Forelimb muscle (tissue), 1 donor: Measurements from ENCODE around the gene DUOX1. TPM values are rescaled to one million over a fixed set of nuclear protein-coding genes. Genes with fewer than 3 reads are reported as not detected.
"Not testable (repeated sequence)": the region's sequence is repeated elsewhere in the genome, so short reads cannot be mapped to it uniquely, and the experiment has no call there.

Source experiments
- DNase-seq: peaks from one replicate; pipeline ENCODE4 v3.0.0-alpha.2; 2013; ENCODE audit warnings: low read depth
- polyA plus RNA-seq: library from polyadenylated mRNA; unstranded; fragments of 120-200 nt; gene quantifications from one replicate; pipeline ENCODE4 v1.2.1, GENCODE V29; 2013; ENCODE audit not compliant: insufficient read length

The DUOX1 gene
- polyA plus RNA-seq = 2.9 TPM

- DNase-seq = no peak
Measured at GRCh38 chr15:45129651-45130129, at the start of gene DUOX1, which contains the start of gene DUOXA1. TSS of gene DUOX1 (plus strand) at chr15:45129994. CDS start at chr15:45131967, 1,973 bp downstream. TSS of gene DUOXA1 (minus strand) at chr15:45129879. CDS start at chr15:45123014, 6,865 bp downstream.

GRCh38 chr15:45080593-45080992 is 49.2 kb upstream of the DUOX1 start:
- not testable (repeated sequence) for DNase-seq

DNA sequence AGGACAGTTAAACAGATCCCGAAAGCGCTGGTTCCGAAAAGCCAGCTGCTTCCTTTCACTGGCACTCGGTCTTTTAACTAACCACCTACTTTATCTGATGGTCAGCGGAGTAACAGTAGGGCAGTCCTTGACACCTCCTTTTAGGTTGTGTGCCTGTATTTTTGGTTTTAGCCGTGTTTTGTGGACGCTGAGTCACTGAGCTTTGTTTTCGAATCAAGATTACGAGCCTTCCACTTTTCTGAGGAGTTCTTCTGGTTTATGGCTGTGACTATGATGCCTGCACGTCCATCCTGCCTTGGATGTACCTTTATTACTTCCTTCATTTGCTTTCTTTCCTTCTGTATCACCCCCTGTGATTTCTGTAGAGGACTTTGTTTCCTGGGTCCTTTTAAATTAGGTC is 47.4 kb upstream of the DUOX1 start:
- not testable (repeated sequence) for DNase-seq

DNA sequence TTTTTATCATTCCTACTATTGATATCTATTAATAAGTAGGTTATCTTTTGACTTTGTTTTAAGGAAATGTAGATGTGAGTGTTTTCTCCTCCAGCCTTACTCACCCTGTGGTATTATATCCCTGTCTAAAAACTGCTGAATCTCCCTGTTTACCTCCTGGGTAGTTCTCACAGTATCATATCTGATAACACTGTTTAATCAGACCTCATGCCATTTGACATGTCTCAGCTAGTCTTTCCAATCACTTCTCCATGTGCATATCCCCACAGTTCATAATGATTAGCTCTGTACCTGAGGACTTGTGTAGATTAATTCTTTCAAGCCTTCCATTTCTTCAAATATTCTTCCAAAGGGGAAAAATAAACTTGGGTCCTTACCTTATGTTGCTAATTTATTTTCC is 46.6 kb upstream of the DUOX1 start:
- no peak for DNase-seq

DNA sequence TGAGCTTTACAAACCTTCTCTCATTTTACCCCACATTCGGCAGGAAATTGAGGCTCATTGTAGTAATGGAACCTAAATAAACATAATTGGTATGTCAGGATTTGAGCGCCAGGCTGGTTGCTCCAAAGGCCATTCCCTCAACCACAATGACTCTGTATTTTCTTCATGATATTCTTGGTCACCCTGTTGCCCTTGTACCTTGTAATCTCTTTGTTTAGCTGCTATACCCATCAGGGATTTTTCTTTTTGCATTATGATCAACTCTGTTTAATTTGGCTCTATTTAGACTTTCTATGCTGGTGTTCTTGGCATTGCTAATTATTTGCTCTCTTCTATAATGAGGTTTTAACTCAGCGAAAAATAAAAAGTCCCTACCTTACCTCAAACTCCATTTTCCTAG is 45.6 kb upstream of the DUOX1 start:
- no peak for DNase-seq

DNA sequence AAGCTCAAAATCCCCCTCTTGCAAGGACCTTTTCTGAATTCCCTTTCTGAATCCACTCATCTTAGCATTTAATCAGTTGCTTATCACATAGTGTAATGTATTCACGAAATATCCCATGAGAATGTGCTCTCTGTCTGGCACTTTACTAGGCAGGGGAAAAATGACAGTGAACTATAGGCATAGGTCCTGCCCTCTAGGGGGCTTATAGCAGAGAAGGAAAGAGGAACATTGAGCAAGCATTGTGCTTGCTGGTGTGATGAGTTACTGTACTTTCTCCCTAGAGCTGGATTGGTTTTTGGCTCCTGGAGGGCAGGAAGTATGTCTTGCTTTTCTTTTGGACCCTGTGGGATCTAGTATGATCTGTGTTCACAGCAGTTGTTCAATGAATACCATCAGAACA is 42.3 kb upstream of the DUOX1 start:
- no peak for DNase-seq

- DNase-seq = no peak
Measured at GRCh38 chr15:45088801-45089711, 40.7 kb upstream of the DUOX1 start.

DNA sequence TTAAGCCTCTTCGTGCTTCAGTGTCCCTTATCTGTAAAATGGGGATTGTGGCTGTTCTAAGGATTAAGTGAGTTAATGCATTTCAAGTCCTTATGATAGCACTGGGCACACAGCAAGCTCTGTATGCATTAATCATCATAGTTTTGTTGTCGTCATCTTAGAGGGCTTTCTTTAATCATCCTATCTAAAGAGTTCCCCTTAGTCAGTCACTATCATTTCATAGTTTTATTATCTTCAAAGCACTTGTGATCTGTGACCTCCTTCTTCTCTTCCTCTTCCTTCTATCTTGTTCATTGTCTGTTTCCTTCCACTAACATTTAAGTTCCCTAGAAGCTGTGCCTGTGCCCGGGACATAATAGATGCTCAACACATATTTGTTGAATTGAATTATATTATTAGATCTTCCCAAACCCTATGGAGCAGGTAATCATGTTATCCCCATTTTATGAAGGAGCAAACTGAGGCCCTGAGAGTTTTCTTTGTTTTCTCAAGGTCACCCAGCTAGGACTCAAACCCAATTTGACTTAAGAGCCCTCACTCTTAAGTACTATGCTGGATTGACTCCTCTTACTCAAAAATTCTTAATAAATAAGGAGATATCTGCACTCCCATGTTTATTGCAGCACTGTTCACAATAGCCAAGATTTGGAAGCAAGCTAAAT is 40.0 kb upstream of the DUOX1 start:
- no peak for DNase-seq

- no peak for DNase-seq
Measured at GRCh38 chr15:45091161-45091560, 38.6 kb upstream of the DUOX1 start.

DNA sequence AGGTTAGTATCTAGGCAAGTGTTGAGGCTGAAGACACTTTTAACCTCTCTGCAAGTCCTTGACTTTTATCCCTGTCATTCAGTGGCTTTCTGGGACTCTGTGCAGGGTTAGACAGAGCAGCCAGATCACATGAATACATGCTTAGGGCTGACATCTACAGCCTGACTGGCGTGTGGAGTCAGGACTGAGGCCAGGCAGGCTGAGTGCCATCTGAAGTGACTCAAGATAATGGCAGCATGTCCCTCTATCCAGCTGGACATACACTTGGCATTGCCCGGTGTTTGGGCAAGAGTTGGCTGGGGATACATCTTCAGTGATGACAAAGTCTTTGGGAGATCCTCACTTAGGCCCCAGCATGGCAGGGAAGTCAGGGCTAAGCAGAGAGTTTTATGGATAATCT is 38.2 kb upstream of the DUOX1 start:
- DNase-seq = no peak

DNA sequence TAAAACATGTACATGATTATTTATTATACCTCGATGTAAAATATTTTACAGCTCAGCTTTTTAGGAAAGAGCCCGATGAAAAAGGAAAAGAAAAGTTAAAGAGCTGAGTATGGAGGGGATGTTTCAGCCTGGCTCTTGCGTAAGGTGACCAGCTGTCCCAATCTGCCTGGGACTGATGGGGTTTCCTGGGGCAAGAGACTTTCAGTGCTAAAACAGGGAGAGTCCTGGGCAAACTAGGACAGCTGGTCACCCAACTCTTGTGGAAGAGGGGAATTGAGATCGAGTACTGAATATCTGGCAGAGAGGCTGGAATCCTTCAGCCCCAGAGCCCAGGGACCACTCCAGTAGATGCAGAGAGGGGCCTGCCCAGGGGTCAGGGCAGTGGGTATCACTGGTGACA is 36.8 kb upstream of the DUOX1 start:
- DNase-seq = no peak

- no peak for DNase-seq
Measured at GRCh38 chr15:45093622-45094357, 36.0 kb upstream of the DUOX1 start.

- no peak for DNase-seq
Measured at GRCh38 chr15:45094358-45094730, 35.5 kb upstream of the DUOX1 start.

GRCh38 chr15:45095661-45096060 is 34.1 kb upstream of the DUOX1 start:
- no peak for DNase-seq

- DNase-seq = no peak
Measured at GRCh38 chr15:45097466-45097865, 32.3 kb upstream of the DUOX1 start.

- no peak for DNase-seq
Measured at GRCh38 chr15:45099549-45100165, 30.1 kb upstream of the DUOX1 start.

GRCh38 chr15:45100884-45101625 is 28.7 kb upstream of the DUOX1 start:
- no peak for DNase-seq

DNA sequence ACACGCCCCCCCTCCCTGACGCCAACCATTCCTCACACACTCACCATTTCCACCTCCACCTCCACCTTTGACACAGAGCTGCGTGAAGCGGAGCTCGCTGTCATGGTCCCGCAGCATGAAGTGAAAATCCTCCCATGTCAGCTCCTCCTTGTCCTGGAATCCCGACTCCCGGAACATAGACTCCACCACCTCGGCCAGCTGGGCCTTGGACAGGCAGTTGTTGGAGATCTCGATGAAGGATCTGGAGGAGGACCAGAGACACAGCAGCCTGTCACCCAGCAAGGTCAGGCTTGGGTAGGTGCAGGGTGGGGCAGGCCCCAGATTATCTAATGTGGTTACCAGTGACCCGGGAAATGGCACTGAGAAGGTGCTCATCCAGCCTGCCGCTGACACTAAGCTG is 28.0 kb upstream of the DUOX1 start:
- no peak for DNase-seq

DNA sequence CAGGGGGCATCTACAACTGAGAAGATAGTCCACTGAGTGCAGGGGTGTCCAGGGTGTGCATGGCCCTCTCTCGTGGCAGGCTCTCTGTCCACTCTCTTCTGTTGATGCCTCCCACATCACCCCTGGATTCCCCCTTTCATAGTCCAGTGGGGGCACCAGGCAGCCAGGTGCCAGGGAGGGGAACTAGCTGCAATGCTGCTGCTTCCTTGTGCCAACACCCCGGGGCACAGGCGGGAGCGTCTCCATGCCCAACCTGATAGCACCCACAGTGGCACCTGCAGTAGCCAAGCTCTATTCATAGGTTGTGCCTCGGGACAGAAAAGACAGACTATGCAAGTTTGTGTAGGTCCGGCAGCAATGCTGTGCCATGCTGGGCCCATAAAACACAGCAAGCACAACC is 27.6 kb upstream of the DUOX1 start:
- no peak for DNase-seq

- not testable (repeated sequence) for DNase-seq
Measured at GRCh38 chr15:45104170-45104569, 25.6 kb upstream of the DUOX1 start.

DNA sequence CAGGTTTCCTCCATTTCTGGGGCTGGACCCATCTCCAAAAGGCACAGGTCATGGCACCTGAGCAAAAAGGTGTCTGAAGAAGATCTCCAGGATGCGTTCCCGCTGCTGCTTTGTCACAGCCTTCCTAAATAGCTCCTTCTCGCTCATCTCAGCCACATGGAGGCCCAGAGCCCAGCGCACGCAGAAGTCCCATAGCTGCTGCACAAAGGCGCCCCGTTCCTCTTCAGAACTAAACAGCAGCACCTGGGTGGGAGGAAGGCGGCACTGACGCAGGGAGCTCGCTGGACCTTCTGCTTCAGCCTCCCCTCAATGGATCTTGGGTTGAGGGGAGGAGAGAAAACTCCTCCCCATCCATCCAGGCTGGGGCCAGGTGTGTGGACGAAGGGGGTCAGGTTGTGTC is 24.2 kb upstream of the DUOX1 start:
- DNase-seq = no peak
